Measurements from ENCODE around the gene MRPL28. TPM values are rescaled to one million over a fixed set of nuclear protein-coding genes. Genes with fewer than 3 reads are reported as not detected.

The MRPL28 gene
- polyA plus RNA-seq, 10 donors = 31.8 to 49.2 (median 35.6) TPM

- DNase-seq = no peak
These were observed 48.8 kb downstream of the MRPL28 start for GRCh38 chr16:321532-321931.

- DNase-seq = no peak
These were observed 50.1 kb downstream of the MRPL28 start for GRCh38 chr16:320206-320605.

- no peak for DNase-seq
These were observed 51.7 kb downstream of the MRPL28 start for GRCh38 chr16:318628-319027.

- DNase-seq = no peak
These were observed 52.8 kb downstream of the MRPL28 start for GRCh38 chr16:317583-317982.

Other genes starting within 250 kb of the MRPL28 start
- gene NPRL3, start 231.9 kb downstream of the MRPL28 start, polyA plus RNA-seq (ENCODE audit: insufficient read length in 10 of 10) = 10 to 100 TPM; 23.9 to 31.1 (median 25.7) TPM
- 10 to 100 TPM in 2 of 10 donors, 1 to 10 TPM in 7, under 1 TPM in 1; 0.99 to 15.3 (median 5.7) TPM for gene HBZ, start 217.9 kb downstream of the MRPL28 start, polyA plus RNA-seq (ENCODE audit: insufficient read length in 10 of 10)
- gene HBM, start 204.6 kb downstream of the MRPL28 start, polyA plus RNA-seq (ENCODE audit: insufficient read length in 10 of 10) = 10 to 100 TPM in 6 of 10 donors, 1 to 10 TPM in 4; 2.6 to 40.3 (median 11.9) TPM
- gene HBA2, start 197.7 kb downstream of the MRPL28 start, polyA plus RNA-seq (ENCODE audit: insufficient read length in 10 of 10) = over 10,000 TPM in 3 of 10 donors, 1,000 to 10,000 TPM in 7; 1,262 to 19,401 (median 4,862) TPM
- gene HBA1, start 193.9 kb downstream of the MRPL28 start, polyA plus RNA-seq (ENCODE audit: insufficient read length in 10 of 10) = over 10,000 TPM in 1 of 10 donors, 1,000 to 10,000 TPM in 8, 100 to 1,000 TPM in 1; 989 to 14,859 (median 2,589) TPM
- 1 to 10 TPM in 7 of 10 donors, under 1 TPM in 2, not detected in 1; 0.61 to 7.0 (median 1.8) TPM for gene HBQ1, start 190.1 kb downstream of the MRPL28 start, polyA plus RNA-seq (ENCODE audit: insufficient read length in 10 of 10)
- 10 to 100 TPM; 51.7 to 94.1 (median 67.2) TPM for gene LUC7L, start 141.1 kb downstream of the MRPL28 start, polyA plus RNA-seq (ENCODE audit: insufficient read length in 10 of 10)
- gene FAM234A, start 135.7 kb downstream of the MRPL28 start, polyA plus RNA-seq (ENCODE audit: insufficient read length in 10 of 10) = 10 to 100 TPM; 30.2 to 44.4 (median 37.7) TPM
- gene RGS11, start 94.6 kb downstream of the MRPL28 start, polyA plus RNA-seq (ENCODE audit: insufficient read length in 10 of 10) = 1 to 10 TPM in 7 of 10 donors, under 1 TPM in 3; 0.64 to 2.7 (median 1.8) TPM
- 1 to 10 TPM in 7 of 10 donors, under 1 TPM in 3; 0.40 to 1.7 (median 1.2) TPM for gene ARHGDIG, start 89.9 kb downstream of the MRPL28 start, polyA plus RNA-seq (ENCODE audit: insufficient read length in 10 of 10)
- 1 to 10 TPM in 2 of 10 donors, under 1 TPM in 8; 0.15 to 3.0 (median 0.51) TPM for gene PDIA2, start 87.4 kb downstream of the MRPL28 start, polyA plus RNA-seq (ENCODE audit: insufficient read length in 10 of 10)
- gene AXIN1, start 17.8 kb downstream of the MRPL28 start, polyA plus RNA-seq (ENCODE audit: insufficient read length in 10 of 10) = 10 to 100 TPM in 6 of 10 donors, 1 to 10 TPM in 4; 8.6 to 15.7 (median 11.5) TPM
- 10 to 100 TPM; 22.0 to 30.2 (median 24.0) TPM for gene PGAP6, start 11.4 kb upstream of the MRPL28 start, polyA plus RNA-seq (ENCODE audit: insufficient read length in 10 of 10)
- 100 to 1,000 TPM in 1 of 10 donors, 10 to 100 TPM in 9; 63.6 to 121 (median 73.5) TPM for gene NME4, start 26.7 kb upstream of the MRPL28 start, polyA plus RNA-seq (ENCODE audit: insufficient read length in 10 of 10)
- 10 to 100 TPM in 6 of 10 donors, 1 to 10 TPM in 4; 6.2 to 17.1 (median 10.6) TPM for gene DECR2, start 31.3 kb upstream of the MRPL28 start, polyA plus RNA-seq (ENCODE audit: insufficient read length in 10 of 10)
- gene RAB11FIP3, start 55.1 kb upstream of the MRPL28 start, polyA plus RNA-seq (ENCODE audit: insufficient read length in 10 of 10) = 10 to 100 TPM; 20.3 to 33.9 (median 28.5) TPM
- gene CAPN15, start 157.2 kb upstream of the MRPL28 start, polyA plus RNA-seq (ENCODE audit: insufficient read length in 10 of 10) = 10 to 100 TPM; 14.3 to 30.0 (median 24.0) TPM
- gene PRR35, start 189.9 kb upstream of the MRPL28 start, polyA plus RNA-seq (ENCODE audit: insufficient read length in 10 of 10) = under 1 TPM in 5 of 10 donors, not detected in 5; 0.09 to 0.25 (median 0.12) TPM
- gene NHLRC4, start 196.5 kb upstream of the MRPL28 start, polyA plus RNA-seq (ENCODE audit: insufficient read length in 10 of 10) = 1 to 10 TPM in 5 of 10 donors, under 1 TPM in 5; 0.77 to 1.5 (median 0.98) TPM
- 10 to 100 TPM; 12.5 to 25.3 (median 16.8) TPM for gene PIGQ, start 199.4 kb upstream of the MRPL28 start, polyA plus RNA-seq (ENCODE audit: insufficient read length in 10 of 10)
- 10 to 100 TPM in 8 of 10 donors, 1 to 10 TPM in 2; 8.9 to 15.7 (median 10.8) TPM for gene RAB40C, start 219.5 kb upstream of the MRPL28 start, polyA plus RNA-seq (ENCODE audit: insufficient read length in 10 of 10)

All from muscle of back (tissue), 11 donors.